Measurements from ENCODE around the gene IFT122.

DNA sequence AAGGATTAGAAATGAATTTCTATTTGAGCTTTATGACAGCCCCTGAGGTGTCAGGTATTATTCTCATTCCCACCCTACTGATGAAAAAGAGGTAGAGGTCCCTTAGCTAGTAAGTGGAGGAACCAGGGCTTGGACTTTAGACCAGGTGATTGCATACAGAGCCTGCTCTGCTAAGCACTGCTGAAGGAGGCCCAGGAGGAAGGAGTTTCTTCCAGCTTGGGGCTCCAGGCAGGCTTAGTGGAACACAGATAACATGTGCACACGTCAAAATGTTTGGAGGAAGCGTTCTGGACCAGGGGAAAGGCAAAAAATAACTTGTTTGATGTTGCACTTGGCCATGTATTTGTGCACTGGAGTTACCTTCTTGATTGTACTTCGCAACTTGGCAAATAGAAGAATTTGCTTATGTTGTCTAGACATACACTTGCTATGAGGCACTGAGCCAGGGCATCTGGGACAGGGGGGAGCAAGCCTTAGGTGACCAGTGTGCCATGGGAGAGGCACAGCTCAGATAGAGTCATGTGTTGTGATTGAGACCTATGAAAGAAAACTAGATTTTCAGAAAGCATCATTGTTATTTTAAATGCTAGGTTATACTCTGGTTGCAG is 22.4 kb downstream of the IFT122 start:
- TF ChIP-seq POLR2A (IDR thresholded peaks at IDR 0.05; ENCODE audit: low read depth, low read length): no peak
- TF ChIP-seq POLR2AphosphoS5 (IDR thresholded peaks at IDR 0.05; ENCODE audit: low read depth, low read length): no peak
- no peak for TF ChIP-seq TAF1 (IDR thresholded peaks at IDR 0.05; ENCODE audit: low read depth, low read length)
- no peak for TF ChIP-seq PAX5 (IDR thresholded peaks at IDR 0.05; ENCODE audit: insufficient read depth, low read length, severe bottlenecking)
- no peak for TF ChIP-seq POU2F2 (IDR thresholded peaks at IDR 0.05; ENCODE audit: low read depth, low read length)
- no peak for TF ChIP-seq SPI1 (IDR thresholded peaks at IDR 0.05; ENCODE audit: low read depth, low read length)

All from GM12891 (cell line).